Vagina (tissue), 2 donors: Measurements from ENCODE around the gene NEXN.
A peak's percentile ranks its signal among the peaks of the same experiment; 100 is the strongest.

Experiments
- POLR2AphosphoS5 ChIP-seq, 2 donors: sonication (generic); formaldehyde crosslinking; IDR thresholded peaks; one replicate each; pipeline ENCODE4 v1.9.0; 2017; ENCODE audit warnings: antibody characterized with exemption in 2 of 2, mild to moderate bottlenecking in 2 of 2, low read depth in 1 of 2; ENCODE audit not compliant: insufficient read depth in 1 of 2
- TF ChIP-seq, protein P1 (sequence below), 3 experiments: fragments of 450-650 bp in 2 of 3; fragments of 200-600 bp in 1 of 3; sonication (generic) in 1 of 3; IDR thresholded peaks; one replicate each; pipeline ENCODE4 v1.5.1; 2017 to 2019; ENCODE audit warnings: antibody characterized with exemption in 3 of 3, mild to moderate bottlenecking in 2 of 3, moderate library complexity in 2 of 3

DNA sequence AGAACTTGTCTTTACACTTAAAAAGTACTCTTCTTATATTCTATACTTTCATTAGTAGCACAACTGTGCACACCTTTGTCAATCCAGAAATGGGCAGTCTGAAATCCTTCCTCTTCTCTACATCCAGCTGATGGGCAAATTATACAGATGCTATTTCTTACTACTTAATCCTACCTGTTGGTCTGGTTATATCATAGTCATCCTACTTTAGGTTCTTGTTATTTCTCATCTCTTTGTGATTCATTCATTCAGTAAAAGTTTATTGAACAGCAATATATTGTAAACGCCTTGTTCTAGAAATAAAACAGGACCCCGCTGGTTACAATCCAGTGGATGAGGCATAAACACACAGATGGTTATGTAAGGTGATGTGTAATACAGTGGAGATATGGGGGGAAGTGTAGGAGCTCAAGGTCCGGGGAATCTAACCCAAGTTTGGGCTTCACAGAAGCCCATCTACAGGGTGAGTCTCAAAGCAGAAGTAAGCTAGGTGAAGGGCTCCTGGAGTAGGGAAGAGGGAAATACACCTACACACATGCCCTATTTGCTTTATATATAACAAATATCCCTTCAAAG, 102.3 kb downstream of the NEXN start:
- TF ChIP-seq, protein P1, sequence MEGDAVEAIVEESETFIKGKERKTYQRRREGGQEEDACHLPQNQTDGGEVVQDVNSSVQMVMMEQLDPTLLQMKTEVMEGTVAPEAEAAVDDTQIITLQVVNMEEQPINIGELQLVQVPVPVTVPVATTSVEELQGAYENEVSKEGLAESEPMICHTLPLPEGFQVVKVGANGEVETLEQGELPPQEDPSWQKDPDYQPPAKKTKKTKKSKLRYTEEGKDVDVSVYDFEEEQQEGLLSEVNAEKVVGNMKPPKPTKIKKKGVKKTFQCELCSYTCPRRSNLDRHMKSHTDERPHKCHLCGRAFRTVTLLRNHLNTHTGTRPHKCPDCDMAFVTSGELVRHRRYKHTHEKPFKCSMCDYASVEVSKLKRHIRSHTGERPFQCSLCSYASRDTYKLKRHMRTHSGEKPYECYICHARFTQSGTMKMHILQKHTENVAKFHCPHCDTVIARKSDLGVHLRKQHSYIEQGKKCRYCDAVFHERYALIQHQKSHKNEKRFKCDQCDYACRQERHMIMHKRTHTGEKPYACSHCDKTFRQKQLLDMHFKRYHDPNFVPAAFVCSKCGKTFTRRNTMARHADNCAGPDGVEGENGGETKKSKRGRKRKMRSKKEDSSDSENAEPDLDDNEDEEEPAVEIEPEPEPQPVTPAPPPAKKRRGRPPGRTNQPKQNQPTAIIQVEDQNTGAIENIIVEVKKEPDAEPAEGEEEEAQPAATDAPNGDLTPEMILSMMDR (IDR thresholded peaks at IDR 0.05) = no peak
- TF ChIP-seq POLR2AphosphoS5 (IDR thresholded peaks at IDR 0.05; ENCODE audit: insufficient read depth in 1 of 2, low read depth in 1 of 2) = peak in 1 of 2 donors; percentile 18
